WERI-Rb-1 (cell line): ENCODE results near the gene VPS35.
"Not testable (repeated sequence)": the region's sequence is repeated elsewhere in the genome, so short reads cannot be mapped to it uniquely, and the experiment has no call there.

Experiments
- DNase-seq: peaks from one replicate; pipeline ENCODE4 v3.0.0-alpha.2; 2020
- H3K27ac ChIP-seq: fragments of 250-450 bp; sonication (Bioruptor Pico); 2 replicates; pipeline ENCODE4 v1.5.1; 2020; ENCODE audit warnings: mild to moderate bottlenecking, moderate library complexity
- H3K27me3 ChIP-seq: fragments of 250-450 bp; sonication (Bioruptor Pico); 2 replicates; pipeline ENCODE4 v1.5.1; 2021; ENCODE audit warnings: mild to moderate bottlenecking, low read depth, moderate library complexity; ENCODE audit not compliant: insufficient read depth, severe bottlenecking
- H3K36me3 ChIP-seq: fragments of 250-450 bp; sonication (Bioruptor Pico); 2 replicates; pipeline ENCODE4 v1.5.1; 2020; ENCODE audit warnings: mild to moderate bottlenecking, moderate library complexity
- H3K4me3 ChIP-seq: 2 replicates; pipeline ENCODE4 v1.5.1; 2011; ENCODE audit warnings: low read depth, mild to moderate bottlenecking, control low read depth, low read length
- H3K9me3 ChIP-seq: fragments of 250-450 bp; sonication (Bioruptor Pico); 2 replicates; pipeline ENCODE4 v1.5.1; 2021; ENCODE audit warnings: mild to moderate bottlenecking, moderate library complexity; ENCODE audit not compliant: severe bottlenecking
- TF ChIP-seq, protein P1 (sequence below): IDR thresholded peaks from 2 replicates; pipeline ENCODE4 v1.5.1; 2011; ENCODE audit warnings: low read depth, mild to moderate bottlenecking, control low read depth, inconsistent platforms, low read length

VPS35 gene

DNA sequence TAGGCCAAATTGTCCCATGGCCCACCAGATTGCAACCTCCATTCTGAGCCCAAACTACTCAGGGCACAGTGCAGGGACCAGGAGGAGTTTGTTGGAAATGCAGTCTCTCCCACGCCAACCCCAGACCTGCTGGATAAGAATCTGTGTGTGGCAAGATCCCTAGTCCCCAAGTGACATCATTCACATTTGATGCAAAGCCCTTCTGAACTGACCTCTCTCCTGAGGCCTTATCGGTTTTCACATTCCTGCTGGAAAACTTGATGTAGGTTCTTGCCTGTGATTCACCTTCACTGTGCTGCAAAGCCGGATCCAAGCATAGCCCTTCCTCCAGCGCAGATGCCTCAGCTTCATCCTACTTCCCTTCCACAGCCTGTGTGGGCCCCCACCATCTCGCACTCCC, 61.2 kb downstream of the VPS35 start:
- H3K27me3 ChIP-seq = no peaks in the 10 kb centered on the region
- no peak for DNase-seq
- H3K4me3 ChIP-seq = no peak overlapping the region
- TF ChIP-seq, protein P1, sequence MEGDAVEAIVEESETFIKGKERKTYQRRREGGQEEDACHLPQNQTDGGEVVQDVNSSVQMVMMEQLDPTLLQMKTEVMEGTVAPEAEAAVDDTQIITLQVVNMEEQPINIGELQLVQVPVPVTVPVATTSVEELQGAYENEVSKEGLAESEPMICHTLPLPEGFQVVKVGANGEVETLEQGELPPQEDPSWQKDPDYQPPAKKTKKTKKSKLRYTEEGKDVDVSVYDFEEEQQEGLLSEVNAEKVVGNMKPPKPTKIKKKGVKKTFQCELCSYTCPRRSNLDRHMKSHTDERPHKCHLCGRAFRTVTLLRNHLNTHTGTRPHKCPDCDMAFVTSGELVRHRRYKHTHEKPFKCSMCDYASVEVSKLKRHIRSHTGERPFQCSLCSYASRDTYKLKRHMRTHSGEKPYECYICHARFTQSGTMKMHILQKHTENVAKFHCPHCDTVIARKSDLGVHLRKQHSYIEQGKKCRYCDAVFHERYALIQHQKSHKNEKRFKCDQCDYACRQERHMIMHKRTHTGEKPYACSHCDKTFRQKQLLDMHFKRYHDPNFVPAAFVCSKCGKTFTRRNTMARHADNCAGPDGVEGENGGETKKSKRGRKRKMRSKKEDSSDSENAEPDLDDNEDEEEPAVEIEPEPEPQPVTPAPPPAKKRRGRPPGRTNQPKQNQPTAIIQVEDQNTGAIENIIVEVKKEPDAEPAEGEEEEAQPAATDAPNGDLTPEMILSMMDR = no peak
- no peaks in the 10 kb centered on the region for H3K9me3 ChIP-seq
- H3K27ac ChIP-seq = no peak overlapping the region
- no peaks in the 10 kb centered on the region for H3K36me3 ChIP-seq

DNA sequence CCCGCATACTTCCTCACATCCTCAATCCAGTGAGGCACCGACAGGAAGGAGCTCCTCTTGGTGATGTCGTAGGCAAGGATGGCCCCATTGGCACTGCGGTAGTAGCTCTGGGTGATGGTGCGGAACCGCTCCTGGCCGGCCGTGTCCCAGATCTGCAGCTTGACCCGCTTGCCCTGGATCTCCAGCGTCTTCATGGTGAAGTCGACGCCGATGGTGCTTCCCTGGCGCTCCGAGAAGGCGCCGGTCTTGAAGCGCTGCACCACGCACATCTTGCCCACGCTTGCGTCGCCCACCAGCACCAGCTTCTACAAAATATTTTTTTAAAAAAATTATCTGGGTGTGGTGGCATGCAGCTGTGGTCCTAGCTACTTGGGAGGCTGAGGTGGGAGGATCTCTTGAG, 62.3 kb downstream of the VPS35 start:
- not testable (repeated sequence) for H3K4me3 ChIP-seq, DNase-seq, H3K27me3 ChIP-seq, H3K27ac ChIP-seq, H3K36me3 ChIP-seq, H3K9me3 ChIP-seq

DNA sequence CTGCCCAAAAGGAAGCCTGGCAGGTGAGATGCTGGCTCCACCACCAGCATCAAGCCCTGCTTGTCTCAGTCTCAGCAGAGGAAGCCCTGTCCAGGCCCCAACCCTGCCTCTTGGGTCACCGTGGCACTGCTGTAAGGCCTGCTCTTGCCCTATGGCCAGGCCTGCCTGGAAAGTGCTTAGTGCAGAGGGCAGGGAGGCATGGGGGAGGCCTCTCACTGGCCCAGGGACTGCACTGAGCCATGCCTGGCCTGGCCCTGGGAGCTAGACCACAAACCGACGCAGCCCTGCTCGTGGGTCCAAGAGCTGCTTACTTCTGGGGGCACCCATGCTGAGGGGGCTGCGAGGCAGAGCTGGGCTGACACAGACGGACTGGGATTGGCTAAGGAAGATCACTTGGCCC, 64.1 kb downstream of the VPS35 start:
- not testable (repeated sequence) for H3K27ac ChIP-seq, H3K9me3 ChIP-seq, H3K36me3 ChIP-seq, H3K4me3 ChIP-seq, DNase-seq, H3K27me3 ChIP-seq

DNA sequence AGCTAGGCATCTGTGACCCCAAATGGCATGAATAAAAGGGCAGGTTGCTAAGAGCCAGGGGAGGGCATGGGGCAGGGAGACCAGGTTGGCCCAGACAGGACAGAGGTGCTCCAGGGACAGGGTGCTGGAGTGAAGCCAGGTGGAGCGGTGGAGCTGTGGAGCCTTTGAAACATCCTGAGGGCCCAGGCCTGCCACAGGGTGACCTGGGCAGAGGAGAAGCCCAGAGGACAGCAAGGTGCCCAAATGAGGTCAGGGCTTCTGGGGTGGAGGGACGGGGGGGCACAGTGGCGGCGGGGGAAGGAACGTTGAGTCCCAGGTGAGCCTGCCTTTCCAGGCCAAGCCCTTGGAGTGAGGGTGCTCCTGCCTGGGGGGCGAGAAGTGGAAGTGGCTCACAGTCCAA, 65.3 kb downstream of the VPS35 start:
- not testable (repeated sequence) for H3K27me3 ChIP-seq, H3K36me3 ChIP-seq, DNase-seq, H3K9me3 ChIP-seq, H3K27ac ChIP-seq, H3K4me3 ChIP-seq

DNA sequence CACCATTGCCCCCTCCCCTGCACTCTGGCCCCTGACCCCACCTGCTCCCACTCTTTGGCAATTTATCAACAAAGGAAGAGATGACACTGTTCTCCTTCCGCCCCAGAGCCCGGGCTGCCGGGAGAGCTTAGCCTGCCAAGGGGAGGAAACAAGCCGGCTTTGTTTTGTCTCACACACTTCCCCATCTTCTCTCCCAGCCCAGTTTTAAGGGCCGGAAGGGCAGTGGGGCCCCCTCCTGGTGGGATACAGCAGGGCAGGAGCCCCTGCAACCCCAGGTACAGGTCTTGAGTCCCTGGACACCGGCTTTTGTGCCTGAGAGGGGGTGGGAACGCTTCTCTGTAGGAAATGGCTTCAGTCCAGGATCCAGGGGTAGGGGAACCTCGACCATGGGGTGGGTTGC, 65.7 kb downstream of the VPS35 start:
- H3K27me3 ChIP-seq, DNase-seq, H3K36me3 ChIP-seq, H3K27ac ChIP-seq, H3K4me3 ChIP-seq, H3K9me3 ChIP-seq: not testable (repeated sequence)

DNA sequence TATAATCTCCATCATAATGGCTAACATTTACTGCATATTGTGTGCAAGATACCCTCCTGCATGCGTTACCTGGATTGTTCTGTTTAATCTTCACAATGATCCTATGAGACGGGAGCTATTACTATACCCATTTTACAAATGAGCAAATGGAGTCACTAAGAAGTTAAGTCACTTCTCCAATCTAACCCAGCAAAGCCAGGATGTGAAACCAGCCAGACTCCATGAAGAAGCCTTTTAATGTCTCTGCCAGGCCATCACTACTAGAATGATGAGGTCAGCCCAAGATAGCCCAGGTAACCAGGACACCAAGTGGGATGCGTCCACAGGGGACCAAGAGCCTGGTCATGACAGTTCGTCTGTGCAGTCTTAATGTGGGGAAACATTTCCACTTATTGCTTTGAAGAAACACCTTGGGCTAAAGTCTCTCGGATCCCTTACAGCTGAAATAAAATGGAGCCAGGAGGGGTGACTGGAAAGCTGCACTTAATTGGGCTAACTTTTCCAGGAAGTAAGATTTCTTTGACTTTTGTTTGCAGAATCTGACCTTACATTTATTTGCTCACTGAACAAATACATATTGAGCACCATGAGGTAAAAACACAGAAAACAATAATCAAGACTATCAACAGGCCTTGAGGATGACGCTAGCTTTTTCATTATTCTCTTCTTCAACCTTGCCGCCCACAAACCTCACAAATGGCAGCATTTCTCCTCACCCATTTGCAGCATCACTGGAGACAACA, 66.9 kb downstream of the VPS35 start:
- DNase-seq = no peak
- Histone ChIP-seq H3K27me3 (no peaks in the 10 kb centered on the region), H3K9me3 (no peaks in the 10 kb centered on the region), H3K36me3 (peaks cover 14% of the 10 kb centered on the region), H3K27ac (no peak overlapping the region), H3K4me3 (no peak overlapping the region)
- TF ChIP-seq, protein P1 = no peak

DNA sequence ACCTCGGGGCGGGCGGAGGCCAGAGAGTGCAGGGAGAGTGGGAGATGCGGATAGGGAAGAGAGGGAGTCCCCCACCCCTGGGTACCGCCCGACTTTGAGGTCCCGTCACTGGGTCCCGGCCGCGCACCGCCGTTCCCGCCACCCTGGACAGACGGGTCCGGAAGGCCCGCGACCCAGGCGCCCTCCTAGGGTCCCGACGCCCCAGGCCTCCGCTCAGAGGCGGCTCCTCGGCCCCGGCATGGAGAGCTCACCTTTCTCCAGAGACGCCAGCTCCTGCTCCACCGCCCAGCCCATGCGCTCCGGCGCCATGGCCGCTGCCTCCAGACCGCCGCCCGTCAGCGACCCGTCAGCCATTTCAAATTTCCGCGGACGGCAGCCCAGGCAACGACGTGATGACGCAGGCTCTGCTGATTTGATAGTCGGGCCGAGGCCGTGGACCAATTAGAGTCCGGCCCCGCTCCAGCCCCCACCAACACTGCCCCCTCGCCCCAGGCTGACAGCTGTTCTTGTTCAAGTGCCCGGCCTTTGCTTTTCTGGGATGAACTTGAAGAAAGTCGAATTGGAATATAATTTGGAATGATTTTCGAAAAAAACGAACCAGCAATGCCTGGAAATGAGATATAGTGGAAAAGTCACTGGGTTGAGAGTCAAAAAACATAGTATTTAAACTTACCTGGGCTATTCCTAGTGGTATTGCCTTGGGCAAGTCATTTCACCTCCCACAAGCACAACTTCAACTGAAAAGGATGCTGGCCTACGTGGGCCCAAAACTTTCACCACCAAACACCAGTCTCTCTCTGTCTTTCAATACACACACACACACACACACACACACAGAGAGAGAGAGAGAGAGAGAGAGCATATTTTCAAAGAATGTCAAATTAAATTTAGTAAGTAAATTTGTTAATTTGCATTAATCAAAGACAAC, 67.7 kb downstream of the VPS35 start, which contains the start of gene SHCBP1:
Gene SHCBP1 (minus strand): TSS at position 374 of the 928 bp plus-strand sequence. CDS start 20 bp downstream, at position 354.
- TF ChIP-seq, protein P1 = no peak
- Histone ChIP-seq H3K4me3 (peak within 1 kb of the TSS; percentile 88), H3K27ac (peak within 1 kb of the TSS; percentile 90), H3K9me3 (no peaks in the 10 kb centered on the region), H3K36me3 (peaks cover 21% of the 10 kb centered on the region), H3K27me3 (no peaks in the 10 kb centered on the region)
- peak; percentile 92 for DNase-seq
